Colon (tissue), 2 donors: ENCODE data around the gene NSL1.

Source experiments
- FAIRE-seq: peaks from 2 replicates; lab custom pipeline; 2012; peaks lifted over from hg19 to GRCh38; lab: Jason Lieb, UNC
- donor health status: control.
- donor health status: control.

The NSL1 gene

DNA sequence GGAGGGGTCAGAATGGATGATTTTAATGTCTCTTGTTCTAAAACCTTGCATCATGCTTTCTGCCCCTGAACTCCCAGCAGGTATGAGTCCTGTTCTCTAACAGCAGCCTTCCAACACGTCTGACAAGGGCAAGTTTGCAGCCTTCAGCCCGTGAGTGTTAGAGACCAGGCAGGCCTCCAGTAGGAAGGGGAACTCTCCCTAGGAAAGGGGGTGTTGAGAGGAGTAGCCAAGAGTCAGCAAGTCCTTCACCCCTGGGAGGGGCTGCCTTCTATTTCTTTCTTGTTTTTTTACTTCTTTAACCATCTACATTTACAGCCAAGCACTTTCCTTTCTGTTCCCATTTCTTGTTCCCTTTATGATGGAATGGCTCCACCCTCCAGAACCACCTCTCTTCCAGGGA is 106.1 kb downstream of the NSL1 start:
- no peak for FAIRE-seq

DNA sequence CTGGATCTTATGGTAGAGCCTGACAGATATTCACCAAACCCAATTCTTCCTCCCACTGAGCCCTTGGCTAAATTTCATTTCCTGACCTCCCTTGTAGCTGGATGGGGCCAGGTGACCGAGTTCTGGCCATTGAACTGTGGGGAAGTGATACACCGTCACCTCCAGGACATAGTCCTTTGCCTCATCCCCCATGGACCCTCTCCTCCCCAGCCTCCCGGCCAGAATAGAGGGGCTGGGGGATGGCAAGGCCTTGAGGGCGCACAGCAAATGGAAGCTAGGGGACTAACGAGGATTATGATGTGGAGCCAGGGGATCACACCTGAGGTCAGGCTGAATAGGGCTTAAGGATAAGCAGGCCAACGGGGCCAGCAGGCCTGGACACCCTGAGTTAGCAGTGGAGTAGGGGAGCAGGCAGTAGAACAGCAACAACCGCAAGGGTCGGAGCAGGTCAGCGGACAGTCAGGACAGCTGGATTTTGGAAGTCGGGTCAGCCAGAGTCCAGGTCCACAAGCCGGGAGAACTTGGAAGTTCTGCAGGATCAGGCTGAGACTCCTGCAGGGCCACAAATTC is 107.0 kb downstream of the NSL1 start:
- FAIRE-seq, result no peak

DNA sequence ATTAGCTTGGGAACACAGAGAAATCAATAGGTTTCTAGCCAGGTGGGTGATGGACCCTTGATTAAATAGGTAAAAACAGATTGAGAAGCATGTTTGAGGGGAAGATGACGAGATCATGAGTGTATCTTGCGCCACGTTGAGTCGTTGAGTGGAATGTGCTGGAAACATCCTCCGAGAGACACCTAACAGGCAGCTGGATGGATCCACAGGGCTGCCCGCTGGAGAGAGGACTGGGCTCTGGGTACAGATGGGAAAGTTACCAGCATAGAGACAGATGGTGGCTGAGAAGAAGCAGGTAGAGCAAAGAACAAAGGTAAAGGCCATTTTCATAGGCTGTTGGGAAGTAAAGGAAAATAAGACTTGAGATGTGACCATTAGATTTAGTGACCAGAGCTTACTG is 107.5 kb downstream of the NSL1 start:
- no peak for FAIRE-seq

DNA sequence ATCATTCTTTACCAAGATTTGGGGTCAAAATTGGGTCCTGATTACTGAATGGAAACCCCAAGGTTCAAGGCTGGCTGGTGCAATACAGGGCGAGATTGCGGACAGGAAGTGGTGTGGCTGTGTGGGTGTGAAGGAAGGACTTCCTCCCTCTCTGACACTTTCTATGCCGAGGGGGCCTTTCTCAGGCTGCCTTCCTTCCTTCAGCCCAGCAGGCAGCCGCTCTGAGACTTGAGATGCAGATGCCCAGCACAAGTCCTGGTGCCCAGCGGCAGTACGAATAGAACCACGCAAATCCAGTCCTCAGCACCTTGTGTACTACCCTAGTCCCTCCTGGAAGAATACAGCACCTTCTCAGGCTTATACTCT is 108.2 kb downstream of the NSL1 start:
- no peak for FAIRE-seq

DNA sequence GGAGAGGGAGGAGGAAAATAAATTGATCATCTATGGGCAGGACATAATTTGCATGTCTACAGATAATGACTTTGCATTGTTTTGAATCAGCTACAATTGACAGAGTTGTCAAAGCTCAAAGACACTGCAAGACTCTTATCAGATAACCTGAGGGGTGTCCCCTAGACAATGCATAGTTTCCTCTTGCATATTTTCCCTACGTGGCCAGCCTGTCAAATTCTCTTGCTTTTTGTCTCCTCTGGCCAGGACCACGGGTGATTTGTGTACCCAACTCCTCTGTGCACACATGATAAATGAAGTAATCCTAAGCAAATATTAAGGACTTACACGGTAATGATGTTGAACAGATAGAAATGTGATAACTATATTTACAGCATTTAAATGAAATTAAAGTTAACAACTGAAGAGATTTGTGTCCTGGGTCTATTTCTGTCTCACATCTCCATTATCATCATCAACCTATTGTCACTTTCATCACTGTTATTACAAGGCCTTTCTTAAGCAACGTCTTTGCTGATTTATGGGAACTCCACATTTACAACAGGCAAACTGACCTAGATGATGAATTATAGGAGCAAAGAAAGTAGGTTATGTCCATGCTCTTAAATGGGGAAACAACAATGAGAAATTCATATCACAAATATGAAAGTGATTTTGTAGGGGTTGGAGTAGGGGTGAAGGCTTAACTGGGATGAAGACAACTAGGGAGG is 110.7 kb downstream of the NSL1 start:
- no peak for FAIRE-seq

DNA sequence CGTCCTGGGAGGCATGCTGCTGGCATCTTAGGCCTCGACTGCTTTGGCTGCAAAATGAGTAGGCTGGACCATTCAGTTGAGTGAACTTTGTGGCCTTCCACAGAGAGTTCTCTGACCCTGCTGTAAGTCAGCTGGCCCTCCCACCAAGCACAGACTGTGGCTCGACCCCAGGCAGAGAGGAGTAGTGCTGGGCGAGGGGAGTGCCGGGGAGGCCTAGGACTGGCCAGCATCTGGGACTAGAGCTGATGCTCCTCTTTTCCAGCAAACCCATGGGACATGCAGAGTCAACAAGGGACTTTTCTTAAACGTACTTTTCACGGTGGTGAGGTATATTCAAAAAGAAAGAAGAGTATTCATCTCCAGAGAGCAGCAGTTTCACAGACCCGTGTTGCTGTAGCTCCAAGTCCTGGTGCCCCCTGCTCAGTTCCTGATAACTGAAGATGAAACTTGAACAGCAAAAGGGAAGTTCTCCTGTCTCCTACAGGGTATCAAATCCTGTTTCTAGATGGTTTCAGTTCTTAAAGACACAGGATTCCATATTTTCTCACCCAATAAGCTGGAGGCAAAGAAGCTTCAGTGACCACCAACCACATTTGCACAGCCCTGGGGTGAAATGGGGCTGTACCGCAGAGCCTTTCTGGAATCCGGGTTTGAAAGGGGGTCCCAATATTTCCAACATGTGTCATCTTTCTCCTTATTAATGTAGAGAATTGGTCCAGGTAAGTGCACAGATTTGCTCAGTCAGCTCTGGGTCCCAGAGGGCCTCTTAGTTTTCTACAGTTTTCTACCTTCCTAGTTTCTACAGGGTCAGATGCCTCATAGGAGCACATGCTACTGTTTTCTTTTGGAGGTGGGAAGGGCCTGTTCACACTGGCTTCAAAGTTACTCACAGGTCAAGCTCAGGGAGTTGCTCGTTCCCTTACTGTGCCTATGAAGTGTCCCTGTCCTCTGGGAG is 112.8 kb downstream of the NSL1 start:
- no peak for FAIRE-seq

DNA sequence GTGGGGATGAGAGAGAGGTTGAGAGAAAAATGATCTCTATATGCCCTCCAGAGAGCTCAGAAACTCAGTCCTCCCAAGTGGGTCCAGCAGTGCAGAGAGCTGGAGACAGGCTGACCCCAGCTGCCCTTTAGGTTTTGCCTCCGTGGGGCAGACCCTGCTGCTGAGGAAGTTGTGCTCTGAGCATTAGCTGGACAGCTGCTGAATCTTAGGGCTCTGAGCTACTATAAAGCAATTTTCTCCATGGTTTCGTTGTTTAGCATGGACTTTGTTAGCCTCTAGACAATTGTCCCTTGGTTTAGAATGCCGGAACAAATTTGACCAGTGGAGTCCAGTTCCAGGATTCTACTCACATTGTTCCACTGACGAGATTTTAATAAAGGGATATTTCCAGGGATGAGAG is 114.0 kb downstream of the NSL1 start:
- FAIRE-seq, result no peak

DNA sequence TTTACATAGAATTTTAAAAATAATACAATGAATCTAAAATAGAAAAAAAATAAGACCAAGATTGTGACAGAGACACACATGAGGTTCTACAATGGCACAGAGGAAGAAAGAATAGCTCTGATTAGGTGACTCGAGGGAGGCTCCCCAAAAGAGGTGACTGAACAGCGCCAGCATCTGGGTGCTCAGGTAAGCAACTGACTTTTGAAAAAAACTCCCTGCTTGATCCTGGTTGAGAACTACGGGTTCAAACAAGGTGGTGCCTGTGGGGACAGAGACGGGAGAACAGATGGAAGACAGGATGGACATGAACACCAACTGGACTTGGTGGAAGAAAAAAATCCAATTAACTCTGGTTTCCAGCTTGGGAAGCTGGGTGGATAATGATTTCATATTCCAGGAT is 114.4 kb downstream of the NSL1 start:
- FAIRE-seq, result no peak
